ENCODE data around the gene TMEM87A.

Gene TMEM87A

GRCh38 chr15:42171795-42172194 is 101.4 kb downstream of the TMEM87A start:
- no peak for TF ChIP-seq CTCF (IDR thresholded peaks at IDR 0.05; ENCODE audit: control insufficient read depth, extremely low read depth, insufficient read depth)
- no peak overlapping the region for H3K4me3 ChIP-seq (ENCODE audit: low read depth, low read length)
- no peak for DNase-seq (ENCODE audit: low read depth)

- DNase-seq (ENCODE audit: low read depth), result no peak
- H3K4me3 ChIP-seq (ENCODE audit: low read depth, low read length), result no peak overlapping the region
- TF ChIP-seq CTCF (IDR thresholded peaks at IDR 0.05; ENCODE audit: control insufficient read depth, extremely low read depth, insufficient read depth), result no peak
These were observed 102.1 kb downstream of the TMEM87A start for GRCh38 chr15:42171122-42171521.

- TF ChIP-seq CTCF (IDR thresholded peaks at IDR 0.05; ENCODE audit: control insufficient read depth, extremely low read depth, insufficient read depth), result no peak
- no peak overlapping the region for H3K4me3 ChIP-seq (ENCODE audit: low read depth, low read length)
- DNase-seq (ENCODE audit: low read depth), result no peak
These were observed 106.8 kb downstream of the TMEM87A start for GRCh38 chr15:42166225-42166940.

- DNase-seq (ENCODE audit: low read depth), result no peak
- TF ChIP-seq CTCF (IDR thresholded peaks at IDR 0.05; ENCODE audit: control insufficient read depth, extremely low read depth, insufficient read depth), result no peak
- no peak overlapping the region for H3K4me3 ChIP-seq (ENCODE audit: low read depth, low read length)
These were observed 108.1 kb downstream of the TMEM87A start for GRCh38 chr15:42165106-42165505.

- no peak for TF ChIP-seq CTCF (IDR thresholded peaks at IDR 0.05; ENCODE audit: control insufficient read depth, extremely low read depth, insufficient read depth)
These were observed 109.2 kb downstream of the TMEM87A start for GRCh38 chr15:42163947-42164550.

GRCh38 chr15:42163291-42163690 is 109.9 kb downstream of the TMEM87A start:
- no peak overlapping the region for H3K4me3 ChIP-seq (ENCODE audit: low read depth, low read length)
- no peak for TF ChIP-seq CTCF (IDR thresholded peaks at IDR 0.05; ENCODE audit: control insufficient read depth, extremely low read depth, insufficient read depth)

More at GRCh38 chr15:42163947-42164550, 109.2 kb downstream of the TMEM87A start:
- H3K4me3 ChIP-seq (ENCODE audit: low read depth, low read length), result no peak overlapping the region
- DNase-seq (ENCODE audit: low read depth), result no peak

More at GRCh38 chr15:42163291-42163690, 109.9 kb downstream of the TMEM87A start:
- no peak for DNase-seq (ENCODE audit: low read depth)
